K562 (cell line): Measurements from ENCODE around the gene BRMS1. TPM values are rescaled to one million over a fixed set of nuclear protein-coding genes. Genes with fewer than 3 reads are reported as not detected.

ENCODE experiments used
- FOXK1 ChIP-seq: sonication (generic); formaldehyde crosslinking; IDR thresholded peaks from 2 replicates; pipeline ENCODE4 v1.8.0; 2022; ENCODE audit warnings: missing genetic modification reagents, mild to moderate bottlenecking, borderline replicate concordance
- KDM1A ChIP-seq, 2 experiments: fragments of 450-650 bp; IDR thresholded peaks; 2 replicates each; pipeline ENCODE4 v1.6.1; 2016; ENCODE audit warnings: mild to moderate bottlenecking in 2 of 2
- NR2C1 ChIP-seq, 2 experiments: fragments of 450-650 bp; IDR thresholded peaks; 2 replicates each; pipeline ENCODE4 v1.6.1; 2017; ENCODE audit warnings: mild to moderate bottlenecking in 2 of 2, antibody characterized with exemption in 1 of 2, inconsistent platforms in 1 of 2, missing compliant biosample characterization in 1 of 2, missing genetic modification characterization in 1 of 2
- RB1 ChIP-seq: fragments of 450-650 bp; IDR thresholded peaks from 2 replicates; pipeline ENCODE4 v1.6.1; 2017; ENCODE audit warnings: low read depth, mild to moderate bottlenecking
- SIN3A ChIP-seq, 2 experiments: fragments of 150-350 bp in 1 of 2; IDR thresholded peaks; 2 replicates each; pipeline ENCODE4 v1.6.1; 2011 to 2016; ENCODE audit warnings: borderline replicate concordance in 2 of 2, low read depth in 2 of 2, low read length in 2 of 2, mild to moderate bottlenecking in 2 of 2, moderate library complexity in 2 of 2; ENCODE audit not compliant: control insufficient read depth in 1 of 2
- SMARCE1 ChIP-seq: fragments of 450-650 bp; IDR thresholded peaks from 2 replicates; pipeline ENCODE4 v1.7.1; 2016; ENCODE audit warnings: mild to moderate bottlenecking
- SRSF7 ChIP-seq: fragments of 200-400 bp; formaldehyde crosslinking; optimal IDR thresholded peaks from 2 replicates; pipeline ENCODE3; 2017; ENCODE audit warnings: mild to moderate bottlenecking, low read depth, low read length
- TCF7L2 ChIP-seq: fragments of 150-350 bp; IDR thresholded peaks from 2 replicates; pipeline ENCODE4 v1.6.1; 2016; ENCODE audit warnings: low read depth, mild to moderate bottlenecking, low read length, moderate library complexity
- ZBED1 ChIP-seq: IDR thresholded peaks from 2 replicates; pipeline ENCODE4 v1.6.1; 2014
- ZNF174 ChIP-seq: fragments of 250-450 bp; sonication (Bioruptor Pico); IDR thresholded peaks from 2 replicates; pipeline ENCODE4 v1.4.0; 2020; ENCODE audit warnings: mild to moderate bottlenecking
- ZNF197 ChIP-seq: fragments of 200-800 bp; sonication (Bioruptor generic); IDR thresholded peaks from 2 replicates; pipeline ENCODE4 v1.6.1; 2016; ENCODE audit warnings: low read depth, missing genetic modification characterization, missing compliant biosample characterization
- polyA plus RNA-seq, 8 experiments: library from polyadenylated mRNA; depleted of rRNA in 4 of 8; stranded (reverse) in 5 of 8; unstranded in 3 of 8; fragments of >200 nt; fragmentation: Nextera tagmentation in 2 of 8; fragmentation: Illumina TruSeq in 1 of 8; extraction: Ambion mirVana in 2 of 8; extraction: Trizol in 1 of 8; gene quantifications; 2 replicates each; pipeline versions ENCODE4 v1.2.1 to v1.2.3, GENCODE V29; 2011 to 2014; ENCODE audit warnings: inconsistent platforms in 1 of 8, missing spikeins in 1 of 8
- total RNA-seq, 7 experiments: library from RNA; depleted of rRNA in 6 of 7; stranded (reverse); fragments of >200 nt in 6 of 7; fragmentation: Illumina TruSeq in 2 of 7; extraction: Trizol in 2 of 7; gene quantifications; 2 replicates each; pipeline versions ENCODE4 v1.2.1 to v1.2.3, GENCODE V29; 2011 to 2021; ENCODE audit warnings: low replicate concordance in 1 of 7
- TF ChIP-seq, protein P1 (sequence below): fragments of 450-650 bp; IDR thresholded peaks from 2 replicates; pipeline ENCODE4 v1.6.1; 2016; ENCODE audit warnings: low read depth
- TF ChIP-seq, protein P2 (sequence below): fragments of 250-450 bp; sonication (Bioruptor Pico); IDR thresholded peaks from 2 replicates; pipeline ENCODE4 v1.4.0; 2020; ENCODE audit warnings: mild to moderate bottlenecking
- TF ChIP-seq, protein P3 (sequence below), 2 experiments: IDR thresholded peaks; 2 replicates each; pipeline ENCODE4 v1.6.1; 2012; ENCODE audit warnings: improper control_type of control experiment in 2 of 2, low read depth in 2 of 2, low read length in 2 of 2, borderline replicate concordance in 1 of 2

The BRMS1 gene
- total and polyA plus RNA-seq, 9 of the 15 experiments (the other 6 are each of a cell fraction or from before 2014, with no cell fraction given): 2.2 to 78.8 (median 33.4) TPM

DNA sequence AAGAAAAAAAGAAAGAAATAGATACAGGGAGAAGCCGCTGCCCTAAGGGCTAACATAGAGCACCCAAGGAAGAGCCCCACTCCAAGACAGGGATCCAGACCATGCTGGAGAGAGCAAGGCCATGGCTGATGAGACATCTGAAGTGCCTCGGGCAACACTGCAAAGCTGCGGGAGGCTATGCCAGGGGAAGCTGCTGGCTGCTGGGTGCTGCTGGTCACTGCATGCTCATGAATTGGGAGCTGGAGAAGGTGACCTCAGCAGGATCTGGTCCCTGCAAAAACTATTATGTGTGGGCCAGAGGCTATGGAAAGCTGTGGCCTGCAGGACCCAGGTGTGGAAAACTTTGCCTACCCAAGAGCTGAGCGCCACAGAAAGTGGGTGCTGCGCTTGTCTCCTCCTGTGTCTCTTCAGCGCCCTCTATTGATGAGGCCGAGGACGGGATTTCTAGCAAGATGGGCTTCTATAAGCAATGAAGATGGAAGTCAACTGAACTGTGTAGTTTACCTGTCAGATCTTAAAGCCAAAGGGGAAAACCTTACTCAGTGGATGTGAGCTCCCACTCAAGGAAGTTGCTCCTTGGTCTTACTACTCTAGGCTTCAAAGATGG is 44.0 kb upstream of the BRMS1 start (continued):
- TF ChIP-seq, protein P1, sequence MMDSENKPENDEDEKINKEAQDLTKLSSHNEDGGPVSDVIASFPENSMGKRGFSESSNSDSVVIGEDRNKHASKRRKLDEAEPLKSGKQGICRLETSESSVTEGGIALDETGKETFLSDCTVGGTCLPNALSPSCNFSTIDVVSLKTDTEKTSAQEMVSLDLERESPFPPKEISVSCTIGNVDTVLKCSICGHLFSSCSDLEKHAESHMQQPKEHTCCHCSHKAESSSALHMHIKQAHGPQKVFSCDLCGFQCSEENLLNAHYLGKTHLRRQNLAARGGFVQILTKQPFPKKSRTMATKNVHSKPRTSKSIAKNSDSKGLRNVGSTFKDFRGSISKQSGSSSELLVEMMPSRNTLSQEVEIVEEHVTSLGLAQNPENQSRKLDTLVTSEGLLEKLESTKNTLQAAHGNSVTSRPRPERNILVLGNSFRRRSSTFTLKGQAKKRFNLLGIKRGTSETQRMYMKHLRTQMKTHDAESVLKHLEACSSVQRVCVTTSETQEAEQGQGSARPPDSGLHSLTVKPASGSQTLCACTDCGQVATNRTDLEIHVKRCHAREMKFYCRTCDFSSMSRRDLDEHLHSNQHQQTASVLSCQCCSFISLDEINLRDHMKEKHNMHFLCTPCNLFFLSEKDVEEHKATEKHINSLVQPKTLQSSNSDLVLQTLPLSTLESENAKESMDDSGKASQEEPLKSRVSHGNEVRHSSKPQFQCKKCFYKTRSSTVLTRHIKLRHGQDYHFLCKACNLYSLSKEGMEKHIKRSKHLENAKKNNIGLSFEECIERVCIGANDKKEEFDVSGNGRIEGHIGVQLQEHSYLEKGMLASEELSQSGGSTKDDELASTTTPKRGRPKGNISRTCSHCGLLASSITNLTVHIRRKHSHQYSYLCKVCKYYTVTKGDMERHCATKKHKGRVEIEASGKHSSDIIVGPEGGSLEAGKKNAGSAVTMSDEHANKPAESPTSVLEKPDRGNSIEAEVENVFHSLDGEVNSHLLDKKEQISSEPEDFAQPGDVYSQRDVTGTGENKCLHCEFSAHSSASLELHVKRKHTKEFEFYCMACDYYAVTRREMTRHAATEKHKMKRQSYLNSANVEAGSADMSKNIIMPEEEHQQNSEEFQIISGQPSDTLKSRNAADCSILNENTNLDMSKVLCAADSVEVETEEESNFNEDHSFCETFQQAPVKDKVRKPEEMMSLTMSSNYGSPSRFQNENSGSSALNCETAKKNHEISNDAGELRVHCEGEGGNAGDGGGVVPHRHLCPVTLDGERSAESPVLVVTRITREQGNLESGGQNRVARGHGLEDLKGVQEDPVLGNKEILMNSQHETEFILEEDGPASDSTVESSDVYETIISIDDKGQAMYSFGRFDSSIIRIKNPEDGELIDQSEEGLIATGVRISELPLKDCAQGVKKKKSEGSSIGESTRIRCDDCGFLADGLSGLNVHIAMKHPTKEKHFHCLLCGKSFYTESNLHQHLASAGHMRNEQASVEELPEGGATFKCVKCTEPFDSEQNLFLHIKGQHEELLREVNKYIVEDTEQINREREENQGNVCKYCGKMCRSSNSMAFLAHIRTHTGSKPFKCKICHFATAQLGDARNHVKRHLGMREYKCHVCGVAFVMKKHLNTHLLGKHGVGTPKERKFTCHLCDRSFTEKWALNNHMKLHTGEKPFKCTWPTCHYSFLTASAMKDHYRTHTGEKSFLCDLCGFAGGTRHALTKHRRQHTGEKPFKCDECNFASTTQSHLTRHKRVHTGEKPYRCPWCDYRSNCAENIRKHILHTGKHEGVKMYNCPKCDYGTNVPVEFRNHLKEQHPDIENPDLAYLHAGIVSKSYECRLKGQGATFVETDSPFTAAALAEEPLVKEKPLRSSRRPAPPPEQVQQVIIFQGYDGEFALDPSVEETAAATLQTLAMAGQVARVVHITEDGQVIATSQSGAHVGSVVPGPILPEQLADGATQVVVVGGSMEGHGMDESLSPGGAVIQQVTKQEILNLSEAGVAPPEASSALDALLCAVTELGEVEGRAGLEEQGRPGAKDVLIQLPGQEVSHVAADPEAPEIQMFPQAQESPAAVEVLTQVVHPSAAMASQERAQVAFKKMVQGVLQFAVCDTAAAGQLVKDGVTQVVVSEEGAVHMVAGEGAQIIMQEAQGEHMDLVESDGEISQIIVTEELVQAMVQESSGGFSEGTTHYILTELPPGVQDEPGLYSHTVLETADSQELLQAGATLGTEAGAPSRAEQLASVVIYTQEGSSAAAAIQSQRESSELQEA: no peak
- TF ChIP-seq RB1 (0 out of 2 replicates have a peak, but pooled peaks have one; percentile 27), NR2C1 (IDR thresholded peaks at IDR 0.05) (no peak), NR2C1 (tag; IDR thresholded peaks at IDR 0.05) (no peak), SIN3A (IDR thresholded peaks at IDR 0.05; ENCODE audit: borderline replicate concordance in 2 of 2, control insufficient read depth in 1 of 2, low read depth in 2 of 2, low read length in 2 of 2) (no peak), ZNF174 (no peak), ZBED1 (no peak), FOXK1 (CRISPR knock-in tag) (no peak), KDM1A (IDR thresholded peaks at IDR 0.05) (no peak), SMARCE1 (peak; percentile 33; the same call in 1 of the 2 replicates), TCF7L2 (no peak), SRSF7 (no peak), ZNF197 (CRISPR knock-in tag) (no peak)
- TF ChIP-seq, protein P2, sequence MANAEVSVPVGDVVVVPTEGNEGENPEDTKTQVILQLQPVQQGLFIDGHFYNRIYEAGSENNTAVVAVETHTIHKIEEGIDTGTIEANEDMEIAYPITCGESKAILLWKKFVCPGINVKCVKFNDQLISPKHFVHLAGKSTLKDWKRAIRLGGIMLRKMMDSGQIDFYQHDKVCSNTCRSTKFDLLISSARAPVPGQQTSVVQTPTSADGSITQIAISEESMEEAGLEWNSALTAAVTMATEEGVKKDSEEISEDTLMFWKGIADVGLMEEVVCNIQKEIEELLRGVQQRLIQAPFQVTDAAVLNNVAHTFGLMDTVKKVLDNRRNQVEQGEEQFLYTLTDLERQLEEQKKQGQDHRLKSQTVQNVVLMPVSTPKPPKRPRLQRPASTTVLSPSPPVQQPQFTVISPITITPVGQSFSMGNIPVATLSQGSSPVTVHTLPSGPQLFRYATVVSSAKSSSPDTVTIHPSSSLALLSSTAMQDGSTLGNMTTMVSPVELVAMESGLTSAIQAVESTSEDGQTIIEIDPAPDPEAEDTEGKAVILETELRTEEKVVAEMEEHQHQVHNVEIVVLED: no peak
- TF ChIP-seq, protein P3, sequence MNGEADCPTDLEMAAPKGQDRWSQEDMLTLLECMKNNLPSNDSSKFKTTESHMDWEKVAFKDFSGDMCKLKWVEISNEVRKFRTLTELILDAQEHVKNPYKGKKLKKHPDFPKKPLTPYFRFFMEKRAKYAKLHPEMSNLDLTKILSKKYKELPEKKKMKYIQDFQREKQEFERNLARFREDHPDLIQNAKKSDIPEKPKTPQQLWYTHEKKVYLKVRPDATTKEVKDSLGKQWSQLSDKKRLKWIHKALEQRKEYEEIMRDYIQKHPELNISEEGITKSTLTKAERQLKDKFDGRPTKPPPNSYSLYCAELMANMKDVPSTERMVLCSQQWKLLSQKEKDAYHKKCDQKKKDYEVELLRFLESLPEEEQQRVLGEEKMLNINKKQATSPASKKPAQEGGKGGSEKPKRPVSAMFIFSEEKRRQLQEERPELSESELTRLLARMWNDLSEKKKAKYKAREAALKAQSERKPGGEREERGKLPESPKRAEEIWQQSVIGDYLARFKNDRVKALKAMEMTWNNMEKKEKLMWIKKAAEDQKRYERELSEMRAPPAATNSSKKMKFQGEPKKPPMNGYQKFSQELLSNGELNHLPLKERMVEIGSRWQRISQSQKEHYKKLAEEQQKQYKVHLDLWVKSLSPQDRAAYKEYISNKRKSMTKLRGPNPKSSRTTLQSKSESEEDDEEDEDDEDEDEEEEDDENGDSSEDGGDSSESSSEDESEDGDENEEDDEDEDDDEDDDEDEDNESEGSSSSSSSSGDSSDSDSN (IDR thresholded peaks at IDR 0.05; ENCODE audit: borderline replicate concordance in 1 of 2, low read depth in 2 of 2, low read length in 2 of 2): no peak
